ENCODE data around the gene MEGF8. TPM values are rescaled to one million over a fixed set of nuclear protein-coding genes. Genes with fewer than 3 reads are reported as not detected.

Gene MEGF8
- total and polyA plus RNA-seq, 2 of the 8 experiments (the other 6 are each of a cell fraction or from before 2014, with no cell fraction given): 13.0 to 23.7 TPM

- FAIRE-seq: no peak
- H3K36me3 ChIP-seq (ENCODE audit: control insufficient read depth in 2 of 4, insufficient read depth in 4 of 4, low read length in 3 of 4): peaks cover 6 to 53% (median 39%) of the 10 kb centered on the region in 4 experiments; a peak in 7 of 8 replicates
- H2BK120ac ChIP-seq (replicated peaks; ENCODE audit: low read depth, low read length): no peak overlapping the region
- CTCF ChIA-PET (ENCODE audit: partially characterized antibody): interaction anchor here (0.6 to 10.6 kb wide), 19 partner anchors 8 to 185 kb away, joined by 3 to 155 read pairs (median 4); partner anchors contain the start of genes GSK3A, PAFAH1B3, PRR19 and ZNF526
- no peaks in the 10 kb centered on the region for H3K23me2 ChIP-seq (ENCODE audit: low read depth, low read length)
- H3K18ac ChIP-seq (ENCODE audit: extremely low read depth, low read length): no peak overlapping the region
- H3K4me1 ChIP-seq (replicated peaks in 1 of 4; ENCODE audit: control insufficient read depth in 3 of 4, insufficient read depth in 4 of 4, low read length in 3 of 4): peaks cover 0 to 2% (median under 1%) of the 10 kb centered on the region in 4 experiments; a peak in 5 of 7 replicates
- no peak overlapping the region for H3K14ac ChIP-seq (ENCODE audit: insufficient read length)
- no peak overlapping the region for H3K56ac ChIP-seq (replicated peaks; ENCODE audit: insufficient read length, low read depth, low read length)
- no peak overlapping the region for H4K91ac ChIP-seq (replicated peaks; ENCODE audit: insufficient read length, low read length)
- H3K9ac ChIP-seq (replicated peaks in 1 of 4; ENCODE audit: extremely low read depth in 1 of 4, low read depth in 3 of 4, low read length in 3 of 4): no peak overlapping the region
- H2AFZ ChIP-seq (ENCODE audit: low read length): no peak overlapping the region
- H2BK15ac ChIP-seq (ENCODE audit: low read length): no peak overlapping the region
- no peak overlapping the region for H2AK5ac ChIP-seq (ENCODE audit: low read depth, low read length)
- WGBS, 2 experiments (ENCODE audit: extremely low coverage in 1 of 2, insufficient coverage in 1 of 2, insufficient read length in 1 of 2, insufficient replicate concordance in 2 of 2, low coverage in 1 of 2, low lambda C conversion rate in 2 of 2, missing lambda C conversion rate in 1 of 2): 92% methylated on average over 15 of the region's 15 CpGs; no CpG with 5 or more reads in 1 of the 2 experiments
- H3K27me3 ChIP-seq (replicated peaks in 1 of 4; ENCODE audit: control insufficient read depth in 3 of 4, extremely low read depth in 1 of 4, insufficient read depth in 3 of 4, low read length in 3 of 4): no peaks in the 10 kb centered on the region
- H3K79me2 ChIP-seq (ENCODE audit: control insufficient read depth in 1 of 2, insufficient read depth in 2 of 2, low read length in 2 of 2): no peaks in the 10 kb centered on the region
- H2BK12ac ChIP-seq (ENCODE audit: low read depth, low read length): no peak overlapping the region
- H4K8ac ChIP-seq (ENCODE audit: extremely low read depth, insufficient read depth, low read length): no peak overlapping the region
- H4K20me1 ChIP-seq (replicated peaks in 1 of 2; ENCODE audit: control insufficient read depth in 1 of 2, insufficient read depth in 2 of 2, low read length in 2 of 2): peaks cover 0 to 12% of the 10 kb centered on the region in 2 experiments
- H2BK20ac ChIP-seq (ENCODE audit: low read length): no peak overlapping the region
- H4K5ac ChIP-seq (ENCODE audit: insufficient read length, low read depth, low read length): no peak overlapping the region
- H3K4me3 ChIP-seq (ENCODE audit: extremely low read depth in 1 of 4, insufficient read depth in 2 of 4, low read depth in 3 of 4, low read length in 4 of 4): no peak overlapping the region
- no peak overlapping the region for H3K4ac ChIP-seq (replicated peaks; ENCODE audit: insufficient read length, low read depth, low read length)
- no peaks in the 10 kb centered on the region for H3K9me3 ChIP-seq (ENCODE audit: insufficient read depth in 2 of 2, low read depth in 1 of 2, low read length in 1 of 2)
- H3K27ac ChIP-seq (ENCODE audit: low read depth, low read length): no peak overlapping the region
- POLR2A ChIA-PET (ENCODE audit: partially characterized antibody): interaction anchor here (0.6 to 4.1 kb wide), 5 partner anchors 8 to 127 kb away, joined by 3 to 20 read pairs (median 5); partner anchors contain the start of genes PAFAH1B3 and PRR19
- no peak overlapping the region for H3K23ac ChIP-seq (ENCODE audit: insufficient read length)
- H2BK5ac ChIP-seq (ENCODE audit: low read depth, low read length): 0 out of 2 replicates have a peak overlapping the region, but pooled peaks have one; percentile 16
- no peak overlapping the region for H3K4me2 ChIP-seq (ENCODE audit: insufficient read depth in 1 of 2, low read depth in 2 of 2, low read length in 2 of 2)
- H3K79me1 ChIP-seq (ENCODE audit: low read depth, low read length): peaks cover 7% of the 10 kb centered on the region
- DNase-seq (ENCODE audit: low read depth in 1 of 2, low spot score in 2 of 2): no peak
Observed at GRCh38 chr19:42293948-42294347, 31.5 kb upstream of the MEGF8 start.
